ENCODE data around the gene NRXN2.

The NRXN2 gene

GRCh38 chr11:64649291-64649697 is 73.7 kb downstream of the NRXN2 start:
- DNase-seq (ENCODE audit: low read depth in 2 of 2): no peak

GRCh38 chr11:64648551-64648950 is 74.4 kb downstream of the NRXN2 start:
- DNase-seq (ENCODE audit: low read depth in 2 of 2): no peak

DNA sequence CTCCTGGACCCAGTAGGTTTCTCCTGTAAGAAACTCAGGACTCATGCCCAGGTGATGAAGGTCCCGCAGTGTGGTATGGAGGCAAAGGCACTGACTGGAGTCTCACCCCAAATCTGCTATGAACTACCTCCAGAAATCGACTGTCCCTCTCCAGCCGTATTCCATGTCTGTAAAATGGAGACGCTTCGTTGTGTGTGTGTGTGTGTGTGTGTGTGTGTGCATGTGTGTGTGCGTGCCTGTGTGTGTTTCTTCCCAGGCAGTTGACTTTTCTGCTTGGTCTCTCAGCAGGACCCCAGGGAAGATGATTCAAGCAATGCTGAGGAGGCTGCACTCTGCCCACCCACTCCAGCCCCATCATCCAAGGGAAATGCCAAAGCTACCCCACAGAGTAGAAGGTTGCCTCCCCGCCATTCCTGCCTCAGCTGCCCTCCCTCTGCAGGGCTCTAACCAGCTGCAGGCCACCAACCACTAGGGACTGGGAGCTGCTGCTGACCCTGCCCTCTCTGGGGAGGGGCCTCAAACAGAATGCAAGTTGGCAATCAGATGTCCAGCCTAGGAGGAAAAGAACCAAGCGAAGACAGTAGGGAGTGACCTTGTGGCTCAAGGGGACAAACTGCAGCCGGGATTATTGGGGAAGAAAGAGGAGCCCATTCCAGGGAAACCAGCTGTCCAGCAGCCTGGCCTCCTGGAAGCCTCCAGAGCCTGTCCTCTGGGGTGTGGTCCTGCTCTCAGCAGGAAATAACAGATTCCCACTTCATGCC is 75.8 kb downstream of the NRXN2 start:
- DNase-seq (ENCODE audit: low read depth in 2 of 2): no peak

DNA sequence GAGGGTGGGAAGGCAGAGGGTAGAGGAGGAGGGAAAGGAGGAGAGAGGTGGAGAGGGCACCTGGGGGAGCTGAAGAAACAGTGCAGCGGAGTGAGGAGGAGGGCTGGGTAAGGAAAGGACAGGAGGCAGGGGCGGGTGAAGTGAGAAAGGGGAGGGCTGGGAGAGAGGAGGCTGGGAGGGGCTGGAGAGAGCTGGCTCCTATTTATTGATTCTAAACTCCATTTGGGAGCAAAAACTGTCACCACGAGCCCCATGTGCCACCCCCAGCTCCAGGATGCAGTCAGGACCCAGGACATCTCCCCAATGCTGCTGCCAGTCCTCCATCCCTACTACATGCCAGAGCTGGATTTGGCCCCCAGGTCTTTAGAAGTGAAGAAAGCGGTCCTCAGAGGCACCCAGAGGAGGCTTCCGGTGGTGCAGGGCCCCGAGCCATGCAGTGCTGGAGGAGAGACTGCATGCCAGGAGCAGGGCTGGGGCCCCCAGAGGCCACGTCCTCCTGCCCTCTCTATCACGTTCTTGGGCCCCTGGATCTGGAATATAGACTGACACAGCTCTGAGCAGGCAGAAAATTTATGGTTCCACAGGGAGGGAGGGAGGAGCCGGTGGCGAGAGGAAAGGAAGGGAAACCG is 78.2 kb downstream of the NRXN2 start:
- DNase-seq (ENCODE audit: low read depth in 2 of 2): no peak

- no peak for DNase-seq (ENCODE audit: low read depth in 2 of 2)
Observed at GRCh38 chr11:64643920-64644646, 78.9 kb downstream of the NRXN2 start.

- no peak for DNase-seq (ENCODE audit: low read depth in 2 of 2)
Observed at GRCh38 chr11:64643256-64643881, 79.6 kb downstream of the NRXN2 start.

- DNase-seq (ENCODE audit: low read depth in 2 of 2): no peak
Observed at GRCh38 chr11:64642871-64643255, 80.1 kb downstream of the NRXN2 start.

- no peak for DNase-seq (ENCODE audit: low read depth in 2 of 2)
Observed at GRCh38 chr11:64642418-64642735, 80.6 kb downstream of the NRXN2 start.

DNA sequence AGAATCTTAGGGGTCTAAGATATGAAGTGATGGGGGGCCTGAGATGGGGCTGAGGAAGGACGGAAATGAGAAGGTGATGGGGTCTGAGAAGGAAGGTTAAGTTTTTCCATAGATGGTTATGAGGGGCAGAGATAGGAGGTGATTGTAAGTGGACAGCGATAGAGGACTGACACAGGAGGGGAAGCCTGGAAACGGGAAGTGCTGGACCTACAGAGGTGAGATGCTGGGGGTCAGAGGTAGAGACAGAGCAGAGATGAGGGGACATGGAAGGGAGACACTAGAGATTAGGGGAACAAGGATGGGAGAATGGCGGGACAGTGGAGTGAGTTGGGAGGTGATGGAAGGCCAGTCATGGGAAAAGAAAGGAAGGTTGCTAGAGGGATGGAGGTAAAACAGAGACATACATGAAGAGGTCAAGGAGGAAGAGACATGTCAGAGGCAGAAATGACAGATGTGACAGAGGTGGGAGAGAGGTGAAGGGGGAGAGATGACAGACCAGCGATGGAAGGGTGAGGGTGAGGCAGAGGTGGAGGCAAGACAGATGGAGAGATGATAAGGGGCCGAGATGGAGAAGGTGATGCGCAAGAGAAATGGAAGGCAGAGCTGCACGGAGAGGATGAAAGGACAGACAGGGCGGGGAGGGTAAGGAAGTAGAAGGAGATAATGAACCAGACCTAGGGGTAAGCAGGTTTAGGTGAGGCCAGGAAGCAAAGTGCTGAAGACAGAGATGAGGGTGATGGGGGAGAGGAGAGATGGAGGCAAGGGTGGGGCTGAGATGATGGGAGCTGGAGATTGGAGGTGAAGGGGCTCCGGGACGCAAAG is 81.2 kb downstream of the NRXN2 start:
- DNase-seq (ENCODE audit: low read depth in 2 of 2): no peak

- no peak for DNase-seq (ENCODE audit: low read depth in 2 of 2)
Observed at GRCh38 chr11:64639885-64640284, 83.1 kb downstream of the NRXN2 start.

GRCh38 chr11:64638829-64639228 is 84.2 kb downstream of the NRXN2 start:
- no peak for DNase-seq (ENCODE audit: low read depth in 2 of 2)

GRCh38 chr11:64638018-64638665 is 84.9 kb downstream of the NRXN2 start:
- no peak for DNase-seq (ENCODE audit: low read depth in 2 of 2)

DNA sequence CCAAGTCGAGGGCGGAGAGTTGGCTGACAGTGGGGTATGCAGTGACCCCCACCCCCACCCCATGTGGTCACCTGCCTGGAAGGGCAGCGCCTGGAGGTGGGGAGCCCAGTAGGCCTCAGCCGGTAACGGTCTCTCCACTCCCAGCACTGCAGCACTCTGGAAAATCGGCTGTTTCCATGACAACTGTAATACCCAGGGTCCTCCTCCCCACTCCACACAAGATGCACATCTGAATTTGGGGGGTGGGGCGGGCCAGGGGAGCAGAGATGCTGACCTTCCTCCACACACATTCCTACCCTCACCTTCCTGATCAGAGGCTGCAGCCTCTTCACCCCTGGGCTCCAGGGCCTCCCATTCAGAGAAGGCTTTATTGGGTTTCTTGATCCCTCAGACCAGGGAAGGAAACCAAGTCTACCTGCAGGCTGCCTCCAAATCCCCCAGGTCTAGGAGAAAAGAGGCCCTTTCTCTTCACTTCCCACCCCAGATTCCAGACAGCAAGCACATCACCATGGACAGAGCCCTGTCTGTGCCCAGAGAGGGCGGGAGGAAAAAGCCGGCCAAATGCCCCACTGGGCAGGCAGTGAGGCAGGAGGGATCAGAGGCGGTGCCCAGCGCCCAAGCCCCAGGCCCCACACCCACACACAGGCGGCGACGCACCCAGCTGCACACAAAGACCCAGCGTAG is 85.5 kb downstream of the NRXN2 start:
- DNase-seq (ENCODE audit: low read depth in 2 of 2): no peak

DNA sequence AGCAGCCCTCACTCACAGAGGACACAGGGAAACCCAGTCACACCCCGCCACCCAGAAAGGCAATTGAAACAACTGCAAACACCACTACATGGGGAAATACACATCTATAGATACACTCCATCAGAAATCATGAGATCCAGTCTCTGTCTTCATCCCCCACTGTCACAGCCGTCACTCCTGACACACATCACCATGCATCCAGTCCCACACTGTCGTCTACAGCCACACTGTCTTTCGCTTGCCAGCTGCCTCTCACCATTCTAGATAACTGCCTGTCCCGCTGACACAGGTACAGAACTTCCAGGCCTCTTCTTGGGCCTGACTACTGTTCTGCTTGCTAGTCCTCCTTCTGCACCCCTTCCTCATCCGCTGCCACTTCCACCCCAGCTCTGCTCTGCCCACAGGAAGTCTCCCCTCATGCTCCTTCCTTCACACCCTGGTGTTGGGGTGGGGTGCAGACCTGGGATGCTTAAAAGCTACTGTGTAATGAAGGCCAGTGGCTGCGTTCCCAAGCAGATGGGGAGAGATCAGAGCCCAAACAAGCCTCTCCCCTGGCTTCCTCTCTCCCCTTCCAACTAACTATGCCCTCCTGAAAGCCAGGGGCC is 89.3 kb downstream of the NRXN2 start:
- no peak for DNase-seq (ENCODE audit: low read depth in 2 of 2)

DNA sequence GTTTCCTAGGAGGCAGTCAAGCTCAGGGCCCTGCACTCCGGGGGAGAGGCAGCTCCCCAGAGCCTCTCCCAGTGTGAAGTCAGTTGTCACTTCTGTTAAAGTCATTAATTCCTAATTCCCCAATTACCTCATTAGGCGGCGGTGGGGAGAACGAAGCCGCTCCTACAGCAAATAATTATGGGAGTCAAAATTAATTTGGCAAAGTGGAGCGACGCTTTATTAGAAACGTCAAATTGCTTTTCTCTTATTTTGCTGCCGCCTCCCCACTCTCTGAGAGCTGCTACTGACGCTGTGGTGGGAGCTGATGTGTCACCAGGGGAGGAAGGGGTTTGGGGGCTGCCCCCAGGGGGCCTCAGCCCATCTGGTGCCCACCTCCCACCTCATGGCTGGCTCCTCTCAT is 90.3 kb downstream of the NRXN2 start:
- DNase-seq (ENCODE audit: low read depth in 2 of 2): no peak

- no peak for DNase-seq (ENCODE audit: low read depth in 2 of 2)
Observed at GRCh38 chr11:64632237-64632636, 90.8 kb downstream of the NRXN2 start.

DNA sequence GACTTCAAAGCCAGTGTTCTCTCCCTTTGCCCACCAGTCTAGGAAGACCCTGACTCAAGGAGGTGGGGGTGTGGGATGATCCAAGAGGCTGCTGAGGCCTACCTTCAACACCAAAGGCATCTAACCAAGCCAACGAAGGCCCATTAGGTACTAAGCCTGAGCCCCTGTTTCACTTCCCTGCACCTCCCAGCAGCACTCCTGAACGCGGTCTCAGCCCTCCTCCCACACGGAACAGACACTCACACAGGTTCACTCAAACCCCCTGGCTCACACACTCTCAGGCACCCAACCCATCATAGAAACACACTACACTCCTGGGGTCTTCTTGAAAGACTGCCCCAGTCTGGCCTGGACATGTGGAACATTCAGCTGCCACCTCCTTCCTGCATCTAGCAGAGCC is 91.3 kb downstream of the NRXN2 start:
- DNase-seq (ENCODE audit: low read depth in 2 of 2): no peak

DNA sequence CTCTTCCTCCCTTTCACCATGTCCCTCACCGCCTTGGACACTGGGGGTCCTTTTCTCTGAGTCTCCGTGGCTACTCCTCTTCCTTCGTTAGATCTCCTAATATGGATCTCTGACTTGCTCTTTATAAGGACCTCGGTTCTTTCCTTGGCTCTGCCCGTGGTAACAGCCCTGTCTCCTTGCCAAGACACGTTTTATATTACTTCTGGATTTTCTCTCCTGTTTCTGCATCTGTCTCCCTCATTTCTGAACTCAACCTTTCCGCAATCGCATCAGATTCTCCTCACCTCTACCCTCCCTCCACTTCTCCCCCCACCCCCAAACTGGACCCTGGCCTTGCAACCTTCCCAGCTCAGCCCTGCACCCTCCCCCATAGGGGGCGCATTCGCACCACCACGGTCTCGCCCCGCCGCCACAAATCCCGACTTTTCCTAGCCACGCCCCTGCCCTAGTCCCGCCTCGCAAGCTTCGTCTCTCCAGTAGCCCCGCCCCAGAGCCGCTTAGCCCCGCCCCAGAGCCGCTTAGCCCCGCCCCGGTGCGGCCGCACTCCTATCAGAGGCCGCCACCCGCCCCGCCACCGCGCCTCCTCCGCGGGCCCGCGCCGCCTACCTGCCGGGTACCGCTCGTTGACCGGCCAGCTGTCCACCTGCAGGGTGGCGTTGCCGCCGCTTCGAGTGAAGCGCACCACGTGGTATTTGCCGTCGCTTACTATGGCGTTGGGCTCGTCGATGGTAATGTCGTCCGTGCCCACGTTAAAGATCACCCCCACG is 93.0 kb downstream of the NRXN2 start:
- no peak for DNase-seq (ENCODE audit: low read depth in 2 of 2)

DNA sequence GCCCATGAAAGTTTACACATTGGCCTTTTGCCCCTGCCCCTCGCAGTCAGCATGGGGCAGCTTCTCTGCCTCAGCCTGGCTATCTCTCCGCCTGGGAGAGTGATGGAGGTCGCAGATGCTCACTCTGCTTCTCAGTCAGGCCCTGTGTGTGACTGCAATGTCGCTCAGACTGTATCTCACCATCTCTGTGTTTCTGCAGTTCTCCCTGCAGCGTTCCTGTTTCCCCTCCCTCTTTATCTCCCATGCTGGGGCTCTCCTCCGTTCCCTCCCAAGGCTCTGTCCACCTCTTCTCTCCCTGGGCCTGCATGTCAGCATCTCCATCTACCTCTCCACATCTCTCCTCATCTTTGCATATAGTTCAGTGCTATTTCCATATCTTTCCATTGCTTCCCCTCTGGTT is 93.9 kb downstream of the NRXN2 start:
- no peak for DNase-seq (ENCODE audit: low read depth in 2 of 2)

- no peak for DNase-seq (ENCODE audit: low read depth in 2 of 2)
Observed at GRCh38 chr11:64628596-64628995, 94.4 kb downstream of the NRXN2 start.

All from stimulated activated CD8-positive, alpha-beta memory T cell treated with anti-CD3 and anti-CD28 coated beads, Interleukin-2, amount 100 ng/mL, for 48 hours (primary cell).